CD14-positive monocyte (primary cell): ENCODE measurements around the gene CCNB1. TPM values are rescaled to one million over a fixed set of nuclear protein-coding genes. Genes with fewer than 3 reads are reported as not detected.

Experiments
- DNase-seq, 3 donors: peaks; one replicate each; pipeline ENCODE4 v3.0.0-alpha.2; 2011 to 2022
- H2AFZ ChIP-seq: 2 replicates; pipeline ENCODE4 v1.6.0; 2012; ENCODE audit warnings: mild to moderate bottlenecking, low read depth, low read length, inconsistent platforms; ENCODE audit not compliant: insufficient read depth, poor library complexity, severe bottlenecking
- H3K27ac ChIP-seq, 2 donors: 1 replicate in 1 of 2; 2 replicates in 1 of 2; pipeline ENCODE4 v1.5.1; 2012 to 2013; ENCODE audit warnings: low read length in 2 of 2, control low read depth in 1 of 2, inconsistent platforms in 1 of 2, low read depth in 1 of 2, mild to moderate bottlenecking in 1 of 2
- H3K27me3 ChIP-seq, 2 donors: one replicate each; pipeline versions ENCODE4 v1.6.0 to v1.6.1; 2011 to 2013; ENCODE audit warnings: low read length in 2 of 2; ENCODE audit not compliant: control insufficient read depth in 2 of 2, insufficient read depth in 2 of 2
- H3K36me3 ChIP-seq, 2 donors: replicated peaks in 1 of 2; 1 replicate in 1 of 2; 2 replicates in 1 of 2; pipeline versions ENCODE4 v1.5.1 to v1.6.1; 2012 to 2013; ENCODE audit warnings: low read length in 2 of 2, control low read depth in 1 of 2, inconsistent platforms in 1 of 2, mild to moderate bottlenecking in 1 of 2; ENCODE audit not compliant: insufficient read depth in 2 of 2, control insufficient read depth in 1 of 2
- H3K4me1 ChIP-seq, 2 donors: 1 replicate in 1 of 2; 2 replicates in 1 of 2; pipeline versions ENCODE4 v1.5.1 to v1.6.1; 2012 to 2013; ENCODE audit warnings: low read length in 2 of 2, control low read depth in 1 of 2, inconsistent platforms in 1 of 2, mild to moderate bottlenecking in 1 of 2, moderate library complexity in 1 of 2; ENCODE audit not compliant: insufficient read depth in 2 of 2, control insufficient read depth in 1 of 2
- H3K4me2 ChIP-seq: replicated peaks from 2 replicates; pipeline ENCODE3; 2012; ENCODE audit warnings: low read length, moderate library complexity, mild to moderate bottlenecking; ENCODE audit not compliant: poor library complexity, severe bottlenecking; ENCODE audit errors: extremely low read depth
- H3K4me3 ChIP-seq, 3 experiments: fragments of 200-600 bp in 1 of 3; sonication (generic) in 1 of 3; replicated peaks in 1 of 3; 1 replicate in 2 of 3; 2 replicates in 1 of 3; pipeline ENCODE4 v1.5.1; 2011 to 2013; ENCODE audit warnings: low read length in 3 of 3, mild to moderate bottlenecking in 3 of 3, control low read depth in 2 of 3, low read depth in 2 of 3, inconsistent platforms in 1 of 3, moderate library complexity in 1 of 3
- H3K79me2 ChIP-seq: 2 replicates; pipeline ENCODE4 v1.6.0; 2012; ENCODE audit warnings: mild to moderate bottlenecking, control low read depth, inconsistent platforms, low read length, moderate library complexity; ENCODE audit not compliant: insufficient read depth
- H3K9ac ChIP-seq: 2 replicates; pipeline ENCODE4 v1.6.0; 2017; ENCODE audit warnings: low read length, mild to moderate bottlenecking; ENCODE audit not compliant: insufficient read depth, poor library complexity, severe bottlenecking
- H3K9me3 ChIP-seq, 2 donors: replicated peaks in 1 of 2; 1 replicate in 1 of 2; 2 replicates in 1 of 2; pipeline versions ENCODE4 v1.5.1 to v1.6.1; 2012 to 2013; ENCODE audit warnings: low read length in 2 of 2, control low read depth in 1 of 2; ENCODE audit not compliant: control insufficient read depth in 1 of 2, insufficient read depth in 1 of 2
- H4K20me1 ChIP-seq: 2 replicates; pipeline ENCODE4 v1.6.0; 2012; ENCODE audit warnings: mild to moderate bottlenecking, low read length, control low read depth, moderate library complexity; ENCODE audit not compliant: insufficient read depth
- H3K27ac Mint-ChIP-seq, 7 donors: one replicate each; pipeline ENCODE4 v1.8.0; 2020; ENCODE audit warnings: mild to moderate bottlenecking in 7 of 7, mixed read lengths in 7 of 7, moderate library complexity in 6 of 7, inconsistent platforms in 2 of 7
- H3K27me3 Mint-ChIP-seq, 3 donors: one replicate each; pipeline ENCODE4 v1.8.0; 2021 to 2022; ENCODE audit warnings: low read depth in 3 of 3, mild to moderate bottlenecking in 3 of 3, mixed read lengths in 3 of 3, moderate library complexity in 3 of 3, inconsistent platforms in 1 of 3
- H3K36me3 Mint-ChIP-seq, 2 donors: one replicate each; pipeline ENCODE4 v1.8.0; 2020; ENCODE audit warnings: mixed read lengths in 2 of 2, inconsistent platforms in 1 of 2, mild to moderate bottlenecking in 1 of 2
- H3K4me1 Mint-ChIP-seq: one replicate; pipeline ENCODE4 v1.8.0; 2020; ENCODE audit warnings: mild to moderate bottlenecking, mixed read lengths
- H3K4me3 Mint-ChIP-seq, 2 donors: one replicate each; pipeline ENCODE4 v1.8.0; 2020; ENCODE audit warnings: mild to moderate bottlenecking in 2 of 2, mixed read lengths in 2 of 2, moderate library complexity in 1 of 2
- H3K9me3 Mint-ChIP-seq, 7 donors: one replicate each; pipeline ENCODE4 v1.8.0; 2020 to 2022; ENCODE audit warnings: mixed read lengths in 7 of 7, mild to moderate bottlenecking in 6 of 7, moderate library complexity in 6 of 7, inconsistent platforms in 2 of 7
- WGBS: methylation state at CpG from one replicate; pipeline ENCODE4 v1.1.5; 2013; ENCODE audit warnings: missing lambda C conversion rate; ENCODE audit not compliant: insufficient coverage; 5-methylcytosine and 5-hydroxymethylcytosine counted together
- intact Hi-C, 2 donors: fragments of 100-400 bp; cut with micrococcal nuclease; formaldehyde crosslinking; loops; one replicate each; pipeline versions ENCODE4 v1.15.0 to v1.15.1; 2023
- polyA plus RNA-seq, 3 donors: library from polyadenylated mRNA; depleted of rRNA in 1 of 3; unstranded in 2 of 3; stranded (reverse) in 1 of 3; fragments of 300-500 nt in 2 of 3; fragments of >200 nt in 1 of 3; fragmentation: Illumina TruSeq in 2 of 3; gene quantifications; 1 replicate in 2 of 3; 2 replicates in 1 of 3; pipeline ENCODE4 v1.2.3, GENCODE V29; 2012 to 2021
- TF ChIP-seq, protein P1 (sequence below): fragments of 200-600 bp; IDR thresholded peaks from one replicate; pipeline ENCODE4 v1.8.0; 2022; ENCODE audit warnings: antibody characterized with exemption, mild to moderate bottlenecking

Gene CCNB1
- polyA plus RNA-seq, 3 donors: 0.64 to 2.6 (median 1.6) TPM

- Histone ChIP-seq H3K4me3 (no peak overlapping the region), H3K9ac (no peak overlapping the region), H4K20me1 (no peaks in the 10 kb centered on the region), H3K36me3 (no peaks in the 10 kb centered on the region), H2AFZ (no peak overlapping the region), H3K27ac (no peak overlapping the region), H3K9me3 (no peaks in the 10 kb centered on the region), H3K27me3 (no peaks in the 10 kb centered on the region), H3K79me2 (no peaks in the 10 kb centered on the region), H3K4me1 (no peaks in the 10 kb centered on the region), H3K4me2 (no peak overlapping the region)
- H3K36me3 Mint-ChIP-seq: no peaks in the 10 kb centered on the region
- WGBS: no CpG with 5 or more reads among the region's 3 CpGs
- peaks cover 0 to 5% (median 3%) of the 10 kb centered on the region in 3 donors for H3K27me3 Mint-ChIP-seq
- peaks cover 1% of the 10 kb centered on the region for H3K4me1 Mint-ChIP-seq
- intact Hi-C loops: no loop called here
- no peak for DNase-seq
- peaks cover 0 to 3% (median 0%) of the 10 kb centered on the region in 7 donors for H3K9me3 Mint-ChIP-seq
- no peak overlapping the region for H3K4me3 Mint-ChIP-seq
- TF ChIP-seq, protein P1, sequence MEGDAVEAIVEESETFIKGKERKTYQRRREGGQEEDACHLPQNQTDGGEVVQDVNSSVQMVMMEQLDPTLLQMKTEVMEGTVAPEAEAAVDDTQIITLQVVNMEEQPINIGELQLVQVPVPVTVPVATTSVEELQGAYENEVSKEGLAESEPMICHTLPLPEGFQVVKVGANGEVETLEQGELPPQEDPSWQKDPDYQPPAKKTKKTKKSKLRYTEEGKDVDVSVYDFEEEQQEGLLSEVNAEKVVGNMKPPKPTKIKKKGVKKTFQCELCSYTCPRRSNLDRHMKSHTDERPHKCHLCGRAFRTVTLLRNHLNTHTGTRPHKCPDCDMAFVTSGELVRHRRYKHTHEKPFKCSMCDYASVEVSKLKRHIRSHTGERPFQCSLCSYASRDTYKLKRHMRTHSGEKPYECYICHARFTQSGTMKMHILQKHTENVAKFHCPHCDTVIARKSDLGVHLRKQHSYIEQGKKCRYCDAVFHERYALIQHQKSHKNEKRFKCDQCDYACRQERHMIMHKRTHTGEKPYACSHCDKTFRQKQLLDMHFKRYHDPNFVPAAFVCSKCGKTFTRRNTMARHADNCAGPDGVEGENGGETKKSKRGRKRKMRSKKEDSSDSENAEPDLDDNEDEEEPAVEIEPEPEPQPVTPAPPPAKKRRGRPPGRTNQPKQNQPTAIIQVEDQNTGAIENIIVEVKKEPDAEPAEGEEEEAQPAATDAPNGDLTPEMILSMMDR: no peak
- H3K27ac Mint-ChIP-seq: peak overlapping the region in 1 of 7 donors; percentile 35
These were observed 8.9 kb upstream of the CCNB1 start for GRCh38 chr5:69158039-69158438.

GRCh38 chr5:69160651-69161050, 6.3 kb upstream of the CCNB1 start:
- H3K9me3 Mint-ChIP-seq: peaks cover 0 to 8% (median 0%) of the 10 kb centered on the region in 7 donors
- H2AFZ ChIP-seq: no peak overlapping the region
- WGBS: 97% methylated on average over 8 of the region's 16 CpGs

More at GRCh38 chr5:69160651-69161050, 6.3 kb upstream of the CCNB1 start:
- no peaks in the 10 kb centered on the region for H3K36me3 ChIP-seq
- Mint-ChIP-seq H3K4me3 (no peak overlapping the region), H3K4me1 (no peaks in the 10 kb centered on the region), H3K27ac (no peak overlapping the region), H3K36me3 (no peaks in the 10 kb centered on the region), H3K27me3 (peaks cover 0 to 5% (median 4%) of the 10 kb centered on the region in 3 donors)
- H3K27me3 ChIP-seq: no peaks in the 10 kb centered on the region
- no peak for DNase-seq
- H3K4me1 ChIP-seq: no peaks in the 10 kb centered on the region
- H3K79me2 ChIP-seq: no peaks in the 10 kb centered on the region
- no peak overlapping the region for H3K27ac ChIP-seq
- intact Hi-C loops: no loop called here
- H3K4me2 ChIP-seq: no peak overlapping the region
- TF ChIP-seq, protein P1: no peak
- H3K4me3 ChIP-seq: no peak overlapping the region
- no peaks in the 10 kb centered on the region for H3K9me3 ChIP-seq
- no peaks in the 10 kb centered on the region for H4K20me1 ChIP-seq
- no peak overlapping the region for H3K9ac ChIP-seq
